ENCODE measurements around the gene CNPY1. TPM values are rescaled to one million over a fixed set of nuclear protein-coding genes. Genes with fewer than 3 reads are reported as not detected.

Gene CNPY1
- total and polyA plus RNA-seq, 2 of the 8 experiments (the other 6 are each of a cell fraction or from before 2014, with no cell fraction given) = not detected

DNA sequence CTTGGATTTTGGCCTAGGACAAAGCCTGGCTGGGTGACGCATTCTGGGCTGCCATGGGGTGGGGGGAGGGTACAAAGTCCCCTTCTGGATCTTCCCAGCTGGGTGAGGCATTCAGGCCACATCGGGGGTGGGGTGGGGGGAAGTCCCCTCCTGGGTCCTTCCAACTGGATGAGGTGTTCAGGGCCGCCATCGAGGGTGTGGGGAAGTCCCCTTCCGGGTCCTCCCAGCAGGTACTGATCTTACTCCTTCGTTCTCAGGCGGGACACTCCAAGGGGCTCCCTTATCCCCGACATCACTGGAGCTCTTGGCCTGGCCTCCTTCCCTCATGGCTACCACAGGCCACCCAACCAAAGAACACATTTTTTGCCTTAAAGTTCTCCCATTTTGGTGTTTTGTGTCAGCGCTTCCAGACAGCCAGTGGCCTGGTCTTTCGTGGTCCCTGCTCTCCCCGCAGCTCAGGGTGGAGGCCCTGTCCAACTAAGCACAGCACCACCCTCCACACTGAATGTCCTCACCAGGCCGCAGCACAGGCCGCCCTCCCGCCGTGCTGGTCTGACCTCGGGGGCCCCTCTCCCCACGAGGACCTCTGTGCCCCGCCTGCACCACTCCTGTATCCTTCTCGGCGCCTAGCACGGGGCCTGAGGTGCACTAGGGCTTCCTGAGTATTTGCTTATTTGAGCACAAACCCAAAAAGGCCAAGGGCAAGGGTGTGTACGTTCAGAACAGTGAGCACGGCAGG, 49.9 kb downstream of the CNPY1 start (continued):
- TF ChIP-seq, protein P1, sequence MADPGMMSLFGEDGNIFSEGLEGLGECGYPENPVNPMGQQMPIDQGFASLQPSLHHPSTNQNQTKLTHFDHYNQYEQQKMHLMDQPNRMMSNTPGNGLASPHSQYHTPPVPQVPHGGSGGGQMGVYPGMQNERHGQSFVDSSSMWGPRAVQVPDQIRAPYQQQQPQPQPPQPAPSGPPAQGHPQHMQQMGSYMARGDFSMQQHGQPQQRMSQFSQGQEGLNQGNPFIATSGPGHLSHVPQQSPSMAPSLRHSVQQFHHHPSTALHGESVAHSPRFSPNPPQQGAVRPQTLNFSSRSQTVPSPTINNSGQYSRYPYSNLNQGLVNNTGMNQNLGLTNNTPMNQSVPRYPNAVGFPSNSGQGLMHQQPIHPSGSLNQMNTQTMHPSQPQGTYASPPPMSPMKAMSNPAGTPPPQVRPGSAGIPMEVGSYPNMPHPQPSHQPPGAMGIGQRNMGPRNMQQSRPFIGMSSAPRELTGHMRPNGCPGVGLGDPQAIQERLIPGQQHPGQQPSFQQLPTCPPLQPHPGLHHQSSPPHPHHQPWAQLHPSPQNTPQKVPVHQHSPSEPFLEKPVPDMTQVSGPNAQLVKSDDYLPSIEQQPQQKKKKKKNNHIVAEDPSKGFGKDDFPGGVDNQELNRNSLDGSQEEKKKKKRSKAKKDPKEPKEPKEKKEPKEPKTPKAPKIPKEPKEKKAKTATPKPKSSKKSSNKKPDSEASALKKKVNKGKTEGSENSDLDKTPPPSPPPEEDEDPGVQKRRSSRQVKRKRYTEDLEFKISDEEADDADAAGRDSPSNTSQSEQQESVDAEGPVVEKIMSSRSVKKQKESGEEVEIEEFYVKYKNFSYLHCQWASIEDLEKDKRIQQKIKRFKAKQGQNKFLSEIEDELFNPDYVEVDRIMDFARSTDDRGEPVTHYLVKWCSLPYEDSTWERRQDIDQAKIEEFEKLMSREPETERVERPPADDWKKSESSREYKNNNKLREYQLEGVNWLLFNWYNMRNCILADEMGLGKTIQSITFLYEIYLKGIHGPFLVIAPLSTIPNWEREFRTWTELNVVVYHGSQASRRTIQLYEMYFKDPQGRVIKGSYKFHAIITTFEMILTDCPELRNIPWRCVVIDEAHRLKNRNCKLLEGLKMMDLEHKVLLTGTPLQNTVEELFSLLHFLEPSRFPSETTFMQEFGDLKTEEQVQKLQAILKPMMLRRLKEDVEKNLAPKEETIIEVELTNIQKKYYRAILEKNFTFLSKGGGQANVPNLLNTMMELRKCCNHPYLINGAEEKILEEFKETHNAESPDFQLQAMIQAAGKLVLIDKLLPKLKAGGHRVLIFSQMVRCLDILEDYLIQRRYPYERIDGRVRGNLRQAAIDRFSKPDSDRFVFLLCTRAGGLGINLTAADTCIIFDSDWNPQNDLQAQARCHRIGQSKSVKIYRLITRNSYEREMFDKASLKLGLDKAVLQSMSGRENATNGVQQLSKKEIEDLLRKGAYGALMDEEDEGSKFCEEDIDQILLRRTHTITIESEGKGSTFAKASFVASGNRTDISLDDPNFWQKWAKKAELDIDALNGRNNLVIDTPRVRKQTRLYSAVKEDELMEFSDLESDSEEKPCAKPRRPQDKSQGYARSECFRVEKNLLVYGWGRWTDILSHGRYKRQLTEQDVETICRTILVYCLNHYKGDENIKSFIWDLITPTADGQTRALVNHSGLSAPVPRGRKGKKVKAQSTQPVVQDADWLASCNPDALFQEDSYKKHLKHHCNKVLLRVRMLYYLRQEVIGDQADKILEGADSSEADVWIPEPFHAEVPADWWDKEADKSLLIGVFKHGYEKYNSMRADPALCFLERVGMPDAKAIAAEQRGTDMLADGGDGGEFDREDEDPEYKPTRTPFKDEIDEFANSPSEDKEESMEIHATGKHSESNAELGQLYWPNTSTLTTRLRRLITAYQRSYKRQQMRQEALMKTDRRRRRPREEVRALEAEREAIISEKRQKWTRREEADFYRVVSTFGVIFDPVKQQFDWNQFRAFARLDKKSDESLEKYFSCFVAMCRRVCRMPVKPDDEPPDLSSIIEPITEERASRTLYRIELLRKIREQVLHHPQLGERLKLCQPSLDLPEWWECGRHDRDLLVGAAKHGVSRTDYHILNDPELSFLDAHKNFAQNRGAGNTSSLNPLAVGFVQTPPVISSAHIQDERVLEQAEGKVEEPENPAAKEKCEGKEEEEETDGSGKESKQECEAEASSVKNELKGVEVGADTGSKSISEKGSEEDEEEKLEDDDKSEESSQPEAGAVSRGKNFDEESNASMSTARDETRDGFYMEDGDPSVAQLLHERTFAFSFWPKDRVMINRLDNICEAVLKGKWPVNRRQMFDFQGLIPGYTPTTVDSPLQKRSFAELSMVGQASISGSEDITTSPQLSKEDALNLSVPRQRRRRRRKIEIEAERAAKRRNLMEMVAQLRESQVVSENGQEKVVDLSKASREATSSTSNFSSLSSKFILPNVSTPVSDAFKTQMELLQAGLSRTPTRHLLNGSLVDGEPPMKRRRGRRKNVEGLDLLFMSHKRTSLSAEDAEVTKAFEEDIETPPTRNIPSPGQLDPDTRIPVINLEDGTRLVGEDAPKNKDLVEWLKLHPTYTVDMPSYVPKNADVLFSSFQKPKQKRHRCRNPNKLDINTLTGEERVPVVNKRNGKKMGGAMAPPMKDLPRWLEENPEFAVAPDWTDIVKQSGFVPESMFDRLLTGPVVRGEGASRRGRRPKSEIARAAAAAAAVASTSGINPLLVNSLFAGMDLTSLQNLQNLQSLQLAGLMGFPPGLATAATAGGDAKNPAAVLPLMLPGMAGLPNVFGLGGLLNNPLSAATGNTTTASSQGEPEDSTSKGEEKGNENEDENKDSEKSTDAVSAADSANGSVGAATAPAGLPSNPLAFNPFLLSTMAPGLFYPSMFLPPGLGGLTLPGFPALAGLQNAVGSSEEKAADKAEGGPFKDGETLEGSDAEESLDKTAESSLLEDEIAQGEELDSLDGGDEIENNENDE (IDR thresholded peaks at IDR 0.05; ENCODE audit: insufficient replicate concordance, low read length) = no peak
- TF ChIP-seq RXRA (IDR thresholded peaks at IDR 0.05; ENCODE audit: insufficient read depth, low read depth, low read length) (no peak), NANOG (IDR thresholded peaks at IDR 0.05; ENCODE audit: insufficient read depth, low read depth, low read length, poor library complexity, severe bottlenecking) (no peak), NRF1 (IDR thresholded peaks at IDR 0.05; ENCODE audit: low read depth, low read length) (no peak), YY1 (IDR thresholded peaks at IDR 0.05; ENCODE audit: low read depth, low read length) (no peak), EGR1 (IDR thresholded peaks at IDR 0.05; ENCODE audit: borderline replicate concordance, low read depth, low read length) (no peak), TAF7 (optimal IDR thresholded peaks at IDR 0.05; ENCODE audit: borderline replicate concordance, low read depth, low read length) (no peak)
- TF ChIP-seq, protein P2, sequence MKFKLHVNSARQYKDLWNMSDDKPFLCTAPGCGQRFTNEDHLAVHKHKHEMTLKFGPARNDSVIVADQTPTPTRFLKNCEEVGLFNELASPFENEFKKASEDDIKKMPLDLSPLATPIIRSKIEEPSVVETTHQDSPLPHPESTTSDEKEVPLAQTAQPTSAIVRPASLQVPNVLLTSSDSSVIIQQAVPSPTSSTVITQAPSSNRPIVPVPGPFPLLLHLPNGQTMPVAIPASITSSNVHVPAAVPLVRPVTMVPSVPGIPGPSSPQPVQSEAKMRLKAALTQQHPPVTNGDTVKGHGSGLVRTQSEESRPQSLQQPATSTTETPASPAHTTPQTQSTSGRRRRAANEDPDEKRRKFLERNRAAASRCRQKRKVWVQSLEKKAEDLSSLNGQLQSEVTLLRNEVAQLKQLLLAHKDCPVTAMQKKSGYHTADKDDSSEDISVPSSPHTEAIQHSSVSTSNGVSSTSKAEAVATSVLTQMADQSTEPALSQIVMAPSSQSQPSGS (IDR thresholded peaks at IDR 0.05; ENCODE audit: low read length) = no peak

All from H1 (cell line).